H1 (cell line): ENCODE data around the gene SAMD14. TPM values are rescaled to one million over a fixed set of nuclear protein-coding genes. Genes with fewer than 3 reads are reported as not detected.

Experiments used
- CTCF ChIA-PET: fragments of 300-600 bp; sonication (Branson Sonifier 250); formaldehyde crosslinking; loops from one replicate; lab custom pipeline; 2021; ENCODE audit not compliant: partially characterized antibody; lab: Charles Lee
- POLR2A ChIA-PET: fragments of 300-600 bp; sonication (Branson Sonifier 250); formaldehyde crosslinking; loops from one replicate; lab custom pipeline; 2021; ENCODE audit warnings: inconsistent platforms; ENCODE audit not compliant: partially characterized antibody; lab: Charles Lee
- DNase-seq, 2 experiments: peaks; one replicate each; pipeline versions ENCODE4 v3.0.0 to v3.0.0-alpha.2; 2010 to 2022; ENCODE audit warnings: low spot score in 2 of 2, low read depth in 1 of 2, mixed read lengths in 1 of 2
- FAIRE-seq: peaks from 2 replicates; lab custom pipeline; 2011; peaks lifted over from hg19 to GRCh38; lab: Jason Lieb, UNC
- H2AFZ ChIP-seq: 2 replicates; pipeline ENCODE4 v1.8.1; 2012; ENCODE audit warnings: low read length, inconsistent platforms
- H2AK5ac ChIP-seq: 2 replicates; pipeline ENCODE4 v1.6.1; 2013; ENCODE audit warnings: low read depth, low read length
- H2BK120ac ChIP-seq: replicated peaks from 2 replicates; pipeline ENCODE3; 2013; ENCODE audit warnings: low read depth, low read length, inconsistent platforms
- H2BK12ac ChIP-seq: 2 replicates; pipeline ENCODE4 v1.6.1; 2013; ENCODE audit warnings: low read depth, low read length
- H2BK15ac ChIP-seq: 2 replicates; pipeline ENCODE4 v1.6.1; 2013; ENCODE audit warnings: low read length
- H2BK20ac ChIP-seq: 2 replicates; pipeline ENCODE4 v1.6.1; 2013; ENCODE audit warnings: low read length
- H2BK5ac ChIP-seq: 2 replicates; pipeline ENCODE4 v1.6.1; 2013; ENCODE audit warnings: low read depth, low read length
- H3K14ac ChIP-seq: 2 replicates; pipeline ENCODE4 v1.6.1; 2013; ENCODE audit warnings: inconsistent platforms; ENCODE audit not compliant: insufficient read length
- H3K18ac ChIP-seq: 2 replicates; pipeline ENCODE4 v1.6.1; 2013; ENCODE audit warnings: low read length; ENCODE audit errors: extremely low read depth
- H3K23ac ChIP-seq: 2 replicates; pipeline ENCODE4 v1.6.1; 2013; ENCODE audit warnings: inconsistent platforms; ENCODE audit not compliant: insufficient read length
- H3K23me2 ChIP-seq: 2 replicates; pipeline ENCODE4 v1.6.1; 2013; ENCODE audit warnings: low read depth, low read length
- H3K27ac ChIP-seq: 2 replicates; pipeline ENCODE4 v1.6.1; 2011; ENCODE audit warnings: low read depth, low read length, inconsistent platforms
- H3K27me3 ChIP-seq, 4 experiments: replicated peaks in 1 of 4; 1 replicate in 1 of 4; 2 replicates in 3 of 4; pipeline versions ENCODE4 v1.6.1 to v1.8.1; 2011 to 2013; ENCODE audit warnings: low read length in 3 of 4, mild to moderate bottlenecking in 3 of 4, inconsistent platforms in 2 of 4, mixed read lengths in 2 of 4, moderate library complexity in 1 of 4; ENCODE audit not compliant: control insufficient read depth in 3 of 4, insufficient read depth in 3 of 4; ENCODE audit errors: extremely low read depth in 1 of 4
- H3K36me3 ChIP-seq, 4 experiments: 2 replicates each; pipeline versions ENCODE4 v1.6.1 to v1.8.1; 2011 to 2013; ENCODE audit warnings: mild to moderate bottlenecking in 4 of 4, low read length in 3 of 4, moderate library complexity in 2 of 4, control low read depth in 1 of 4, inconsistent platforms in 1 of 4; ENCODE audit not compliant: insufficient read depth in 4 of 4, control insufficient read depth in 2 of 4
- H3K4ac ChIP-seq: replicated peaks from 2 replicates; pipeline ENCODE3; 2013; ENCODE audit warnings: low read length, low read depth, mixed read lengths, inconsistent platforms; ENCODE audit not compliant: insufficient read length
- H3K4me1 ChIP-seq, 4 experiments: replicated peaks in 1 of 4; 1 replicate in 1 of 4; 2 replicates in 3 of 4; pipeline versions ENCODE4 v1.6.1 to v1.8.1; 2011 to 2013; ENCODE audit warnings: low read length in 3 of 4, inconsistent platforms in 2 of 4, mixed read lengths in 1 of 4; ENCODE audit not compliant: insufficient read depth in 4 of 4, control insufficient read depth in 3 of 4
- H3K4me2 ChIP-seq, 2 experiments: 2 replicates each; pipeline versions ENCODE4 v1.6.1 to v1.8.1; 2011 to 2013; ENCODE audit warnings: low read depth in 2 of 2, low read length in 2 of 2, control low read depth in 1 of 2, inconsistent platforms in 1 of 2, mild to moderate bottlenecking in 1 of 2; ENCODE audit not compliant: insufficient read depth in 1 of 2
- H3K4me3 ChIP-seq, 4 experiments: fragments of 200-600, 300-600 bp in 1 of 4; sonication (generic), shearing (Covaris generic), sonication (Bioruptor Twin) in 1 of 4; 2 replicates each; pipeline versions ENCODE4 v1.5.1 to v1.8.1; 2011 to 2016; ENCODE audit warnings: low read length in 4 of 4, low read depth in 3 of 4, control low read depth in 2 of 4, inconsistent platforms in 2 of 4, mild to moderate bottlenecking in 2 of 4, mixed read lengths in 1 of 4, moderate library complexity in 1 of 4; ENCODE audit not compliant: insufficient read depth in 2 of 4; ENCODE audit errors: extremely low read depth in 1 of 4
- H3K56ac ChIP-seq: replicated peaks from 2 replicates; pipeline ENCODE3; 2013; ENCODE audit warnings: low read depth, mild to moderate bottlenecking, mixed read lengths, low read length, inconsistent platforms; ENCODE audit not compliant: insufficient read length
- H3K79me1 ChIP-seq: 2 replicates; pipeline ENCODE4 v1.6.1; 2013; ENCODE audit warnings: low read depth, low read length, control low read depth
- H3K79me2 ChIP-seq, 2 experiments: 2 replicates each; pipeline versions ENCODE4 v1.6.1 to v1.8.1; 2012 to 2013; ENCODE audit warnings: low read length in 2 of 2, mild to moderate bottlenecking in 2 of 2, inconsistent platforms in 1 of 2; ENCODE audit not compliant: insufficient read depth in 2 of 2, control insufficient read depth in 1 of 2
- H3K9ac ChIP-seq, 4 experiments: replicated peaks in 1 of 4; 1 replicate in 1 of 4; 2 replicates in 3 of 4; pipeline versions ENCODE4 v1.6.1 to v1.8.1; 2011 to 2013; ENCODE audit warnings: low read depth in 3 of 4, low read length in 3 of 4, control low read depth in 2 of 4, mild to moderate bottlenecking in 2 of 4, moderate library complexity in 2 of 4, inconsistent platforms in 1 of 4; ENCODE audit errors: extremely low read depth in 1 of 4
- H3K9me3 ChIP-seq, 2 experiments: 2 replicates each; pipeline versions ENCODE4 v1.6.1 to v1.8.1; 2012 to 2013; ENCODE audit warnings: mild to moderate bottlenecking in 2 of 2, moderate library complexity in 2 of 2, control low read depth in 1 of 2, inconsistent platforms in 1 of 2, low read depth in 1 of 2, low read length in 1 of 2, mixed read lengths in 1 of 2; ENCODE audit not compliant: insufficient read depth in 2 of 2
- H4K20me1 ChIP-seq, 2 experiments: replicated peaks in 1 of 2; 2 replicates each; pipeline versions ENCODE3 to v1.8.1; 2011 to 2013; ENCODE audit warnings: inconsistent platforms in 2 of 2, low read length in 2 of 2, mild to moderate bottlenecking in 1 of 2; ENCODE audit not compliant: insufficient read depth in 2 of 2, control insufficient read depth in 1 of 2
- H4K5ac ChIP-seq: 2 replicates; pipeline ENCODE4 v1.6.1; 2013; ENCODE audit warnings: low read length, low read depth, mixed read lengths, inconsistent platforms; ENCODE audit not compliant: insufficient read length
- H4K8ac ChIP-seq: 2 replicates; pipeline ENCODE4 v1.8.0; 2013; ENCODE audit warnings: mild to moderate bottlenecking, moderate library complexity, low read length, inconsistent platforms; ENCODE audit not compliant: insufficient read depth; ENCODE audit errors: extremely low read depth
- H4K91ac ChIP-seq: replicated peaks from 2 replicates; pipeline ENCODE3; 2013; ENCODE audit warnings: low read length, mixed read lengths, inconsistent platforms; ENCODE audit not compliant: insufficient read length
- ASH2L ChIP-seq: fragments of 200-600, 300-600 bp; sonication (generic); IDR thresholded peaks from one replicate; pipeline ENCODE4 v1.7.1; 2017; ENCODE audit warnings: low read length
- CBX5 ChIP-seq: fragments of 300-800, 300-1000 bp; sonication (generic); IDR thresholded peaks from 2 replicates; pipeline ENCODE4 v1.7.1; 2016; ENCODE audit warnings: antibody characterized with exemption, low read length, low read depth
- MAFK ChIP-seq: IDR thresholded peaks from 2 replicates; pipeline ENCODE4 v1.6.1; 2012; ENCODE audit warnings: low read depth, mild to moderate bottlenecking, improper control_type of control experiment, low read length
- NRF1 ChIP-seq: IDR thresholded peaks from 2 replicates; pipeline ENCODE4 v1.6.1; 2011; ENCODE audit warnings: mild to moderate bottlenecking, low read depth, low read length, improper control_type of control experiment
- RBBP5 ChIP-seq: IDR thresholded peaks from 2 replicates; pipeline ENCODE4 v1.7.1; 2012; ENCODE audit warnings: low read depth, mild to moderate bottlenecking, inconsistent platforms, low read length, moderate library complexity, borderline replicate concordance
- USF2 ChIP-seq: IDR thresholded peaks from 2 replicates; pipeline ENCODE4 v1.6.1; 2011; ENCODE audit warnings: low read length, improper control_type of control experiment
- WGBS, 2 experiments: shearing (Covaris generic) in 1 of 2; methylation state at CpG; one replicate each; pipeline versions ENCODE4 v1.1.6 to v1.1.7; 2013 to 2015; ENCODE audit warnings: low lambda C conversion rate in 2 of 2, mixed read lengths in 2 of 2, inconsistent platforms in 1 of 2, low coverage in 1 of 2, missing lambda C conversion rate in 1 of 2; ENCODE audit not compliant: insufficient replicate concordance in 2 of 2, insufficient coverage in 1 of 2, insufficient read length in 1 of 2; ENCODE audit errors: extremely low coverage in 1 of 2, missing lambda C conversion rate in 1 of 2; 5-methylcytosine and 5-hydroxymethylcytosine counted together
- polyA plus RNA-seq, 7 experiments: library from polyadenylated mRNA; depleted of rRNA in 3 of 7; stranded (reverse) in 5 of 7; unstranded in 2 of 7; fragments of >200 nt in 5 of 7; fragments of 200-250 nt in 2 of 7; gene quantifications; 1 replicate in 5 of 7; 2 replicates in 1 of 7; 4 replicates in 1 of 7; pipeline versions ENCODE4 v1.2.1 to v1.2.3, GENCODE V29; 2011 to 2013; ENCODE audit warnings: missing spikeins in 2 of 7, mixed read lengths in 2 of 7
- total RNA-seq: library from RNA; stranded (reverse); fragmentation: NEBNext Ultra II Directional; extraction: Animal tissue kit (Norgen Biotek cat#: 25700); gene quantifications from 2 replicates; pipeline ENCODE4 v1.2.1, GENCODE V29; 2021

The SAMD14 gene
- total and polyA plus RNA-seq, 2 of the 8 experiments (the other 6 are each of a cell fraction or from before 2014, with no cell fraction given) = 5.7 to 5.8 TPM

- peak overlapping the region; percentile 24 to 42 for H3K4me2 ChIP-seq
- peak overlapping the region; percentile 40 for H3K4ac ChIP-seq
- H3K56ac ChIP-seq = no peak overlapping the region
- WGBS, 2 experiments = 39% methylated on average over 12 of the region's 12 CpGs; no CpG with 5 or more reads in 1 of the 2 experiments
- no peak overlapping the region for H2BK120ac ChIP-seq
- no peak overlapping the region for H3K23ac ChIP-seq
- H3K23me2 ChIP-seq = peaks cover 7% of the 10 kb centered on the region
- H2BK5ac ChIP-seq = peak overlapping the region; percentile 86; the same call in 1 of the 2 replicates
- H2AK5ac ChIP-seq = peak overlapping the region; percentile 77; the same call in 1 of the 2 replicates
- H3K4me1 ChIP-seq = peaks cover 5 to 24% (median 19%) of the 10 kb centered on the region in 4 experiments
- no peaks in the 10 kb centered on the region for H4K20me1 ChIP-seq
- H3K9ac ChIP-seq = no peak overlapping the region; a peak in 1 of 7 replicates
- H2BK20ac ChIP-seq = peak overlapping the region; percentile 88
- peak overlapping the region; percentile 89 for H2BK15ac ChIP-seq
- FAIRE-seq = no peak
- H3K79me1 ChIP-seq = no peaks in the 10 kb centered on the region
- no peaks in the 10 kb centered on the region for H3K36me3 ChIP-seq
- H3K79me2 ChIP-seq = no peaks in the 10 kb centered on the region
- H3K9me3 ChIP-seq = no peaks in the 10 kb centered on the region
- ChIA-PET POLR2A (interaction anchor here (0.6 to 2.2 kb wide), 12 partner anchors 8 to 237 kb away, joined by 3 to 10 read pairs (median 4); partner anchors contain the start of gene TMEM92), CTCF (interaction anchor here (0.8 to 23.0 kb wide), 16 partner anchors 10 to 146 kb away, joined by 3 to 412 read pairs (median 6); partner anchors contain the start of genes PDK2 and SGCA)
- TF ChIP-seq NRF1 (no peak), MAFK (no peak), ASH2L (peak; percentile 44), USF2 (no peak), CBX5 (no peak), RBBP5 (no peak)
- H4K91ac ChIP-seq = peak overlapping the region; percentile 30
- H3K27me3 ChIP-seq = peaks cover 0 to 11% (median 3%) of the 10 kb centered on the region in 4 experiments; a peak in 5 of 7 replicates
- H3K4me3 ChIP-seq = 0 out of 8 replicates have a peak overlapping the region, but pooled peaks of 1 of the 4 experiments have one; percentile 3
- no peak for DNase-seq
- peak overlapping the region; percentile 37 for H3K27ac ChIP-seq
- peak overlapping the region; percentile 8 for H4K5ac ChIP-seq
- no peak overlapping the region; the same call in 1 of the 2 replicates for H2BK12ac ChIP-seq
- no peak overlapping the region for H3K14ac ChIP-seq
- H3K18ac ChIP-seq = peak overlapping the region; percentile 66; the same call in 1 of the 2 replicates
- H2AFZ ChIP-seq = no peak overlapping the region
- no peak overlapping the region for H4K8ac ChIP-seq
Observed at GRCh38 chr17:50123649-50124349, 6.2 kb downstream of the SAMD14 start.
